ENCODE data around the gene IL17REL. TPM values are rescaled to one million over a fixed set of nuclear protein-coding genes. Genes with fewer than 3 reads are reported as not detected.

The IL17REL gene
- total and polyA plus RNA-seq, 2 of the 13 experiments (the other 11 are each of a cell fraction or from before 2014, with no cell fraction given), result not detected

DNA sequence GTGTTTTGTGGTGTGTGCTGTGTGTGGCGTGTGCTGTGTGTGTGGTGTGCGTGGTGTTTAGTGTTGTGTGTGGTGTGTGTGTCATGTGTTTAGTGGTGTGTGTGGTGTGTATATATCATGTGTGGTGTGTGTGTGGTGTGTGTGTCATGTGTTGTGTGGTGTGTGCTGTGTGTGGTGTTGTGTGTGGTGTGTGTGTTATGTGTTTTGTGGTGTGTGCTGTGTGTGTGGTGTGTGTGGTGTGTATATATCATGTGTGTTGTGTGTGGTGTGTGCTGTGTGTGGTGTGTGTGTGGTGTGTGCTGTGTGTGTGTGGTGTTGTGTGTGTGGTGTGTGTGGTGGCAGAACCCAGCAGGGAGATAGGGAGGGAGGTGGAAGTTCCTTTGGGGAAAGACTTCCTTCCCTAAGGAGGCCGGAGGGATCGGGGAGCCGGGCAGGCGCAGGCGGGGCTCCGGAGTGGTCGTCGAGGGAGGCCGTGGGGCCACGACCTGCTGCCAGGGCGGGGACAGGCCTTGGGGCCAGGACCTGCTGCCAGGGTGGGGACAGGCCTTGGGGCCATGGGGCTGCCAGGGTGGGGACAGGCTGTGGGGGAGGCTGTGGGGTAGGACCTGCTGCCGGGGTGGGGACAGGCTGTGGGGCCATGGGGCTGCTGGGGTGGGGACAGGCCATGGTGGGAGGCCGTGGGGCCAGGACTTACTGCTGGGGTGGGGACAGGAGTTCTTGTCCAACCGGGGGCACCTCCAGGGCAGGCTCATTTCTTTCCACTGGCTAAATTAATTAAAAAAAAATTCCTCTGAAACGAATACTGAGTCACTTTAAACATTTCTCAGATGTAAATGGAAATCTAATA is 36.8 kb downstream of the IL17REL start (continued):
- no peak for TF ChIP-seq ZNF792 (CRISPR knock-in tag; IDR thresholded peaks at IDR 0.05)
- TF ChIP-seq, protein P1, sequence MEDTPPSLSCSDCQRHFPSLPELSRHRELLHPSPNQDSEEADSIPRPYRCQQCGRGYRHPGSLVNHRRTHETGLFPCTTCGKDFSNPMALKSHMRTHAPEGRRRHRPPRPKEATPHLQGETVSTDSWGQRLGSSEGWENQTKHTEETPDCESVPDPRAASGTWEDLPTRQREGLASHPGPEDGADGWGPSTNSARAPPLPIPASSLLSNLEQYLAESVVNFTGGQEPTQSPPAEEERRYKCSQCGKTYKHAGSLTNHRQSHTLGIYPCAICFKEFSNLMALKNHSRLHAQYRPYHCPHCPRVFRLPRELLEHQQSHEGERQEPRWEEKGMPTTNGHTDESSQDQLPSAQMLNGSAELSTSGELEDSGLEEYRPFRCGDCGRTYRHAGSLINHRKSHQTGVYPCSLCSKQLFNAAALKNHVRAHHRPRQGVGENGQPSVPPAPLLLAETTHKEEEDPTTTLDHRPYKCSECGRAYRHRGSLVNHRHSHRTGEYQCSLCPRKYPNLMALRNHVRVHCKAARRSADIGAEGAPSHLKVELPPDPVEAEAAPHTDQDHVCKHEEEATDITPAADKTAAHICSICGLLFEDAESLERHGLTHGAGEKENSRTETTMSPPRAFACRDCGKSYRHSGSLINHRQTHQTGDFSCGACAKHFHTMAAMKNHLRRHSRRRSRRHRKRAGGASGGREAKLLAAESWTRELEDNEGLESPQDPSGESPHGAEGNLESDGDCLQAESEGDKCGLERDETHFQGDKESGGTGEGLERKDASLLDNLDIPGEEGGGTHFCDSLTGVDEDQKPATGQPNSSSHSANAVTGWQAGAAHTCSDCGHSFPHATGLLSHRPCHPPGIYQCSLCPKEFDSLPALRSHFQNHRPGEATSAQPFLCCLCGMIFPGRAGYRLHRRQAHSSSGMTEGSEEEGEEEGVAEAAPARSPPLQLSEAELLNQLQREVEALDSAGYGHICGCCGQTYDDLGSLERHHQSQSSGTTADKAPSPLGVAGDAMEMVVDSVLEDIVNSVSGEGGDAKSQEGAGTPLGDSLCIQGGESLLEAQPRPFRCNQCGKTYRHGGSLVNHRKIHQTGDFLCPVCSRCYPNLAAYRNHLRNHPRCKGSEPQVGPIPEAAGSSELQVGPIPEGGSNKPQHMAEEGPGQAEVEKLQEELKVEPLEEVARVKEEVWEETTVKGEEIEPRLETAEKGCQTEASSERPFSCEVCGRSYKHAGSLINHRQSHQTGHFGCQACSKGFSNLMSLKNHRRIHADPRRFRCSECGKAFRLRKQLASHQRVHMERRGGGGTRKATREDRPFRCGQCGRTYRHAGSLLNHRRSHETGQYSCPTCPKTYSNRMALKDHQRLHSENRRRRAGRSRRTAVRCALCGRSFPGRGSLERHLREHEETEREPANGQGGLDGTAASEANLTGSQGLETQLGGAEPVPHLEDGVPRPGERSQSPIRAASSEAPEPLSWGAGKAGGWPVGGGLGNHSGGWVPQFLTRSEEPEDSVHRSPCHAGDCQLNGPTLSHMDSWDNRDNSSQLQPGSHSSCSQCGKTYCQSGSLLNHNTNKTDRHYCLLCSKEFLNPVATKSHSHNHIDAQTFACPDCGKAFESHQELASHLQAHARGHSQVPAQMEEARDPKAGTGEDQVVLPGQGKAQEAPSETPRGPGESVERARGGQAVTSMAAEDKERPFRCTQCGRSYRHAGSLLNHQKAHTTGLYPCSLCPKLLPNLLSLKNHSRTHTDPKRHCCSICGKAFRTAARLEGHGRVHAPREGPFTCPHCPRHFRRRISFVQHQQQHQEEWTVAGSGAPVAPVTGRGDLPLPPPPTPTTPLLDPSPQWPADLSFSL (CRISPR knock-in tag; IDR thresholded peaks at IDR 0.05), result peak; percentile 99
- 0 out of 2 replicates have a peak, but pooled peaks have one; percentile 11 for TF ChIP-seq IKZF1 (IDR thresholded peaks at IDR 0.05)
- TF ChIP-seq, protein P2, sequence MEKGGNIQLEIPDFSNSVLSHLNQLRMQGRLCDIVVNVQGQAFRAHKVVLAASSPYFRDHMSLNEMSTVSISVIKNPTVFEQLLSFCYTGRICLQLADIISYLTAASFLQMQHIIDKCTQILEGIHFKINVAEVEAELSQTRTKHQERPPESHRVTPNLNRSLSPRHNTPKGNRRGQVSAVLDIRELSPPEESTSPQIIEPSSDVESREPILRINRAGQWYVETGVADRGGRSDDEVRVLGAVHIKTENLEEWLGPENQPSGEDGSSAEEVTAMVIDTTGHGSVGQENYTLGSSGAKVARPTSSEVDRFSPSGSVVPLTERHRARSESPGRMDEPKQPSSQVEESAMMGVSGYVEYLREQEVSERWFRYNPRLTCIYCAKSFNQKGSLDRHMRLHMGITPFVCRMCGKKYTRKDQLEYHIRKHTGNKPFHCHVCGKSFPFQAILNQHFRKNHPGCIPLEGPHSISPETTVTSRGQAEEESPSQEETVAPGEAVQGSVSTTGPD (CRISPR knock-in tag; IDR thresholded peaks at IDR 0.05), result no peak
- TF ChIP-seq, protein P3, sequence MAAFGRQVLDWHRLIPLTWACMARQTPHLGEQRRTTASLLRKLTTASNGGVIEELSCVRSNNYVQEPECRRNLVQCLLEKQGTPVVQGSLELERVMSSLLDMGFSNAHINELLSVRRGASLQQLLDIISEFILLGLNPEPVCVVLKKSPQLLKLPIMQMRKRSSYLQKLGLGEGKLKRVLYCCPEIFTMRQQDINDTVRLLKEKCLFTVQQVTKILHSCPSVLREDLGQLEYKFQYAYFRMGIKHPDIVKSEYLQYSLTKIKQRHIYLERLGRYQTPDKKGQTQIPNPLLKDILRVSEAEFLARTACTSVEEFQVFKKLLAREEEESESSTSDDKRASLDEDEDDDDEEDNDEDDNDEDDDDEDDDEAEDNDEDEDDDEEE (CRISPR knock-in tag; IDR thresholded peaks at IDR 0.05), result no peak
- no peak for TF ChIP-seq ERF (CRISPR knock-in tag; IDR thresholded peaks at IDR 0.05)
- no peak for TF ChIP-seq EZH2 (conservative IDR thresholded peaks at IDR 0.05; ENCODE audit: low read depth, low read length)
- TF ChIP-seq, protein P4, sequence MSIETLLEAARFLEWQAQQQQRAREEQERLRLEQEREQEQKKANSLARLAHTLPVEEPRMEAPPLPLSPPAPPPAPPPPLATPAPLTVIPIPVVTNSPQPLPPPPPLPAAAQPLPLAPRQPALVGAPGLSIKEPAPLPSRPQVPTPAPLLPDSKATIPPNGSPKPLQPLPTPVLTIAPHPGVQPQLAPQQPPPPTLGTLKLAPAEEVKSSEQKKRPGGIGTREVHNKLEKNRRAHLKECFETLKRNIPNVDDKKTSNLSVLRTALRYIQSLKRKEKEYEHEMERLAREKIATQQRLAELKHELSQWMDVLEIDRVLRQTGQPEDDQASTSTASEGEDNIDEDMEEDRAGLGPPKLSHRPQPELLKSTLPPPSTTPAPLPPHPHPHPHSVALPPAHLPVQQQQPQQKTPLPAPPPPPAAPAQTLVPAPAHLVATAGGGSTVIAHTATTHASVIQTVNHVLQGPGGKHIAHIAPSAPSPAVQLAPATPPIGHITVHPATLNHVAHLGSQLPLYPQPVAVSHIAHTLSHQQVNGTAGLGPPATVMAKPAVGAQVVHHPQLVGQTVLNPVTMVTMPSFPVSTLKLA (IDR thresholded peaks at IDR 0.05), result peak; percentile 43
- TF ChIP-seq, protein P5, sequence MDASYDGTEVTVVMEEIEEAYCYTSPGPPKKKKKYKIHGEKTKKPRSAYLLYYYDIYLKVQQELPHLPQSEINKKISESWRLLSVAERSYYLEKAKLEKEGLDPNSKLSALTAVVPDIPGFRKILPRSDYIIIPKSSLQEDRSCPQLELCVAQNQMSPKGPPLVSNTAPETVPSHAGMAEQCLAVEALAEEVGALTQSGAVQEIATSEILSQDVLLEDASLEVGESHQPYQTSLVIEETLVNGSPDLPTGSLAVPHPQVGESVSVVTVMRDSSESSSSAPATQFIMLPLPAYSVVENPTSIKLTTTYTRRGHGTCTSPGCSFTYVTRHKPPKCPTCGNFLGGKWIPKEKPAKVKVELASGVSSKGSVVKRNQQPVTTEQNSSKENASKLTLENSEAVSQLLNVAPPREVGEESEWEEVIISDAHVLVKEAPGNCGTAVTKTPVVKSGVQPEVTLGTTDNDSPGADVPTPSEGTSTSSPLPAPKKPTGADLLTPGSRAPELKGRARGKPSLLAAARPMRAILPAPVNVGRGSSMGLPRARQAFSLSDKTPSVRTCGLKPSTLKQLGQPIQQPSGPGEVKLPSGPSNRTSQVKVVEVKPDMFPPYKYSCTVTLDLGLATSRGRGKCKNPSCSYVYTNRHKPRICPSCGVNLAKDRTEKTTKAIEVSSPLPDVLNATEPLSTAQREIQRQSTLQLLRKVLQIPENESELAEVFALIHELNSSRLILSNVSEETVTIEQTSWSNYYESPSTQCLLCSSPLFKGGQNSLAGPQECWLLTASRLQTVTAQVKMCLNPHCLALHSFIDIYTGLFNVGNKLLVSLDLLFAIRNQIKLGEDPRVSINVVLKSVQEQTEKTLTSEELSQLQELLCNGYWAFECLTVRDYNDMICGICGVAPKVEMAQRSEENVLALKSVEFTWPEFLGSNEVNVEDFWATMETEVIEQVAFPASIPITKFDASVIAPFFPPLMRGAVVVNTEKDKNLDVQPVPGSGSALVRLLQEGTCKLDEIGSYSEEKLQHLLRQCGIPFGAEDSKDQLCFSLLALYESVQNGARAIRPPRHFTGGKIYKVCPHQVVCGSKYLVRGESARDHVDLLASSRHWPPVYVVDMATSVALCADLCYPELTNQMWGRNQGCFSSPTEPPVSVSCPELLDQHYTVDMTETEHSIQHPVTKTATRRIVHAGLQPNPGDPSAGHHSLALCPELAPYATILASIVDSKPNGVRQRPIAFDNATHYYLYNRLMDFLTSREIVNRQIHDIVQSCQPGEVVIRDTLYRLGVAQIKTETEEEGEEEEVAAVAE (CRISPR knock-in tag; IDR thresholded peaks at IDR 0.05; ENCODE audit: borderline replicate concordance), result no peak

Data from HepG2 (cell line).